Neural progenitor cell (in vitro differentiated cells): ENCODE measurements around the gene CDKL4. TPM values are rescaled to one million over a fixed set of nuclear protein-coding genes. Genes with fewer than 3 reads are reported as not detected.

Experiments used
- DNase-seq: peaks from one replicate; pipeline ENCODE4 v3.0.0-alpha.2; 2016; ENCODE audit warnings: low spot score
- H2AFZ ChIP-seq: fragments of 200-600 bp; sonication (generic); replicated peaks from 2 replicates; pipeline ENCODE4 v1.6.1; 2016; ENCODE audit warnings: antibody characterized with exemption
- H3F3A ChIP-seq: fragments of 200-600 bp; sonication (generic); 2 replicates; pipeline ENCODE4 v1.6.1; 2016; ENCODE audit warnings: antibody characterized with exemption, low read depth
- H3K27ac ChIP-seq: fragments of 200-600 bp; sonication (generic); 2 replicates; pipeline ENCODE4 v1.5.1; 2016; ENCODE audit warnings: mild to moderate bottlenecking
- H3K27me3 ChIP-seq: fragments of 200-600 bp; sonication (generic); 2 replicates; pipeline ENCODE4 v1.6.1; 2016; ENCODE audit warnings: mild to moderate bottlenecking, moderate library complexity
- H3K36me3 ChIP-seq: fragments of 200-600 bp; sonication (generic); 2 replicates; pipeline ENCODE4 v1.5.1; 2016
- H3K4me1 ChIP-seq: fragments of 200-600 bp; sonication (generic); 2 replicates; pipeline ENCODE4 v1.6.1; 2016; ENCODE audit warnings: mixed run types
- H3K4me2 ChIP-seq: fragments of 200-600 bp; sonication (generic); 2 replicates; pipeline ENCODE4 v1.6.1; 2016
- H3K4me3 ChIP-seq: fragments of 200-600 bp; sonication (generic); 2 replicates; pipeline ENCODE4 v1.5.1; 2016
- H3K79me2 ChIP-seq: fragments of 200-600 bp; sonication (generic); 2 replicates; pipeline ENCODE4 v1.6.1; 2016; ENCODE audit warnings: low read depth
- H3K9ac ChIP-seq: fragments of 200-600 bp; sonication (generic); 2 replicates; pipeline ENCODE4 v1.6.1; 2016
- H3K9me3 ChIP-seq: fragments of 200-600 bp; sonication (generic); 2 replicates; pipeline ENCODE4 v1.5.1; 2016; ENCODE audit warnings: low read depth
- H4K20me1 ChIP-seq: fragments of 200-600 bp; sonication (generic); 2 replicates; pipeline ENCODE4 v1.6.1; 2016; ENCODE audit warnings: low read depth
- H3K27ac Mint-ChIP-seq: 3 replicates; pipeline ENCODE4 v1.8.0; 2021; ENCODE audit warnings: mixed read lengths
- H3K27me3 Mint-ChIP-seq: 2 replicates; pipeline ENCODE4 v1.8.0; 2022; ENCODE audit warnings: low read depth, mild to moderate bottlenecking, inconsistent platforms, moderate library complexity, mixed read lengths; ENCODE audit not compliant: insufficient read depth
- H3K36me3 Mint-ChIP-seq: 3 replicates; pipeline ENCODE4 v1.8.0; 2021; ENCODE audit warnings: mixed read lengths
- H3K4me1 Mint-ChIP-seq: 3 replicates; pipeline ENCODE4 v1.8.0; 2021; ENCODE audit warnings: mixed read lengths
- H3K4me3 Mint-ChIP-seq: 3 replicates; pipeline ENCODE4 v1.8.0; 2021; ENCODE audit warnings: mild to moderate bottlenecking, moderate library complexity, mixed read lengths
- H3K9me3 Mint-ChIP-seq: 3 replicates; pipeline ENCODE4 v1.8.0; 2020; ENCODE audit warnings: mixed read lengths
- EZH2 ChIP-seq: fragments of 200-600 bp; sonication (generic); IDR thresholded peaks from 2 replicates; pipeline ENCODE4 v1.6.1; 2017; ENCODE audit warnings: antibody characterized with exemption, mild to moderate bottlenecking, moderate library complexity
- EZH2phosphoT487 ChIP-seq: fragments of 200-600 bp; sonication (generic); IDR thresholded peaks from 2 replicates; pipeline ENCODE4 v1.6.1; 2017; ENCODE audit warnings: antibody characterized with exemption
- total RNA-seq: library from RNA; depleted of rRNA; stranded (reverse); fragments of >200 nt; gene quantifications from 2 replicates; pipeline ENCODE4 v1.2.3, GENCODE V29; 2015; ENCODE audit warnings: low replicate concordance
- TF ChIP-seq, protein P1 (sequence below): fragments of 200-600 bp; sonication (generic); IDR thresholded peaks from 2 replicates; pipeline ENCODE4 v1.5.1; 2017; ENCODE audit warnings: antibody characterized with exemption, mild to moderate bottlenecking

The CDKL4 gene
- total RNA-seq, 1 donor from 2014 or later = not detected

DNA sequence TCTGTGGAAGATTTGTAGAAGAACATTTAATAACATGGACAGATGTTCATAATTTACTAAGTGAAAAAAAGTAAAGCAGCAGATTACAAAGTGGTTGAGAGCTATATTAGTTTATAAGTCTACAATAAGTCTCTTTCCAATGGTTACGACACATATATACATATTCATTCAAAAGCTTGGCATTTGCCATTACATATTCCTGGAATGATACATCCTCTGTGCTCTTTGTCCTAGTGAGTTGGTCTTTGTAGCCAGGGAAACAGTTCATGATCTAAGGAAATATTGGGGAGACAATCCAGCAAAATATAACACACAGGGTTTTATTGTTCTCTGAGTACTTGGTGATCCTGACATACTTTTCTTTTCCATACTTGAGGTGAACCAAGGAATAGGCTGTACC lies 90.5 kb downstream of the CDKL4 start:
- Histone ChIP-seq H3K4me1 (no peaks in the 10 kb centered on the region), H3K9me3 (no peaks in the 10 kb centered on the region), H3K4me3 (no peak overlapping the region), H3F3A (no peaks in the 10 kb centered on the region), H3K27me3 (no peaks in the 10 kb centered on the region), H2AFZ (no peak overlapping the region), H4K20me1 (no peaks in the 10 kb centered on the region), H3K36me3 (no peaks in the 10 kb centered on the region), H3K4me2 (no peak overlapping the region), H3K27ac (no peak overlapping the region), H3K9ac (no peak overlapping the region), H3K79me2 (no peaks in the 10 kb centered on the region)
- Mint-ChIP-seq H3K4me3 (no peak overlapping the region), H3K9me3 (no peaks in the 10 kb centered on the region), H3K27ac (no peak overlapping the region), H3K36me3 (no peaks in the 10 kb centered on the region), H3K4me1 (no peaks in the 10 kb centered on the region), H3K27me3 (no peaks in the 10 kb centered on the region)
- TF ChIP-seq EZH2 (no peak), EZH2phosphoT487 (no peak)
- TF ChIP-seq, protein P1, sequence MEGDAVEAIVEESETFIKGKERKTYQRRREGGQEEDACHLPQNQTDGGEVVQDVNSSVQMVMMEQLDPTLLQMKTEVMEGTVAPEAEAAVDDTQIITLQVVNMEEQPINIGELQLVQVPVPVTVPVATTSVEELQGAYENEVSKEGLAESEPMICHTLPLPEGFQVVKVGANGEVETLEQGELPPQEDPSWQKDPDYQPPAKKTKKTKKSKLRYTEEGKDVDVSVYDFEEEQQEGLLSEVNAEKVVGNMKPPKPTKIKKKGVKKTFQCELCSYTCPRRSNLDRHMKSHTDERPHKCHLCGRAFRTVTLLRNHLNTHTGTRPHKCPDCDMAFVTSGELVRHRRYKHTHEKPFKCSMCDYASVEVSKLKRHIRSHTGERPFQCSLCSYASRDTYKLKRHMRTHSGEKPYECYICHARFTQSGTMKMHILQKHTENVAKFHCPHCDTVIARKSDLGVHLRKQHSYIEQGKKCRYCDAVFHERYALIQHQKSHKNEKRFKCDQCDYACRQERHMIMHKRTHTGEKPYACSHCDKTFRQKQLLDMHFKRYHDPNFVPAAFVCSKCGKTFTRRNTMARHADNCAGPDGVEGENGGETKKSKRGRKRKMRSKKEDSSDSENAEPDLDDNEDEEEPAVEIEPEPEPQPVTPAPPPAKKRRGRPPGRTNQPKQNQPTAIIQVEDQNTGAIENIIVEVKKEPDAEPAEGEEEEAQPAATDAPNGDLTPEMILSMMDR = no peak
- DNase-seq = no peak

- Histone ChIP-seq H3K4me3 (no peak overlapping the region), H3K27me3 (no peaks in the 10 kb centered on the region), H3K79me2 (no peaks in the 10 kb centered on the region), H3K27ac (no peak overlapping the region), H3K4me2 (no peak overlapping the region), H3F3A (no peaks in the 10 kb centered on the region), H2AFZ (no peak overlapping the region), H3K4me1 (no peaks in the 10 kb centered on the region), H3K9me3 (no peaks in the 10 kb centered on the region), H4K20me1 (no peaks in the 10 kb centered on the region), H3K9ac (no peak overlapping the region), H3K36me3 (no peaks in the 10 kb centered on the region)
- Mint-ChIP-seq H3K27ac (no peak overlapping the region), H3K4me3 (no peak overlapping the region), H3K27me3 (no peaks in the 10 kb centered on the region), H3K36me3 (no peaks in the 10 kb centered on the region), H3K9me3 (no peaks in the 10 kb centered on the region), H3K4me1 (no peaks in the 10 kb centered on the region)
- TF ChIP-seq EZH2phosphoT487 (no peak), EZH2 (no peak)
- TF ChIP-seq, protein P1 = no peak
- DNase-seq = no peak
These were observed 91.3 kb downstream of the CDKL4 start for GRCh38 chr2:39152504-39152903.

DNA sequence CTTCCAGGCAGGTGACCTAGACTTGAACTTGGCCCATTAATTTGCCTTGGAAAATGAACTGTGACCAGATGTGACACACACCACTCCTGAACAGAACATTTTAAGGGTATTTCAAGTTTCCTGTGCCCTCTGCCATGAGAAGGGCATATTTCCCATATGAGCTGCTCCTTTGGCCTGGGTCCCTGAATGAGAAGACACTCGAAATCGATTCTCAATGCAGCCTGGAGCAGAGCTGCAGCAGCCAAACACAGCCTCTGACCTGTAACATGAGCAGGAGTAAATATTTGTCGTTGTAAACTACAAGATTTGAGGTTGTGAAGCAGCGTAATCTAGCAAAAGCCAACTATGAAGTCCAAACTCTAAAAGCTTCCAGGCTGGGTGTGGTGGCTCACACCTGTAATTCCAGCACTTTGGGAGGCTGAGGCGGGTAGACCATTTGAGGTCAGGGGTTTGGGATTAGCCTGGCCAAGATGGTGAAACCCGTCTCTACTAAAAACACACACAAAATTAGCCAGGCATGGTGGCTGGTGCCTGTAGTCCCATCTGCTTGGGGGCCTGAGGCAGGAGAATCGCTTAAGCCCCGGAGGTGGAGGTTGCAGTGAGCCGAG lies 92.8 kb downstream of the CDKL4 start:
- TF ChIP-seq EZH2 (no peak), EZH2phosphoT487 (no peak)
- TF ChIP-seq, protein P1 = no peak
- no peaks in the 10 kb centered on the region for H3K9me3 ChIP-seq
- no peaks in the 10 kb centered on the region for H3K36me3 ChIP-seq
- no peak overlapping the region for H2AFZ ChIP-seq
- H3K4me3 ChIP-seq = no peak overlapping the region
- Mint-ChIP-seq H3K4me1 (no peaks in the 10 kb centered on the region), H3K4me3 (no peak overlapping the region), H3K9me3 (no peaks in the 10 kb centered on the region), H3K27me3 (no peaks in the 10 kb centered on the region), H3K27ac (no peak overlapping the region), H3K36me3 (no peaks in the 10 kb centered on the region)
- no peaks in the 10 kb centered on the region for H4K20me1 ChIP-seq
- DNase-seq = no peak
- H3K4me1 ChIP-seq = no peaks in the 10 kb centered on the region
- H3F3A ChIP-seq = no peaks in the 10 kb centered on the region
- no peaks in the 10 kb centered on the region for H3K27me3 ChIP-seq
- H3K4me2 ChIP-seq = no peak overlapping the region
- H3K27ac ChIP-seq = no peak overlapping the region
- H3K79me2 ChIP-seq = no peaks in the 10 kb centered on the region
- H3K9ac ChIP-seq = no peak overlapping the region
